Measurements from ENCODE around the gene NUDCD3. TPM values are rescaled to one million over a fixed set of nuclear protein-coding genes. Genes with fewer than 3 reads are reported as not detected.
"Not testable (repeated sequence)": the region's sequence is repeated elsewhere in the genome, so short reads cannot be mapped to it uniquely, and the experiment has no call there.

NUDCD3 gene
- total RNA-seq, 4 donors from 2014 or later: 28.5 to 115 (median 52.6) TPM

DNA sequence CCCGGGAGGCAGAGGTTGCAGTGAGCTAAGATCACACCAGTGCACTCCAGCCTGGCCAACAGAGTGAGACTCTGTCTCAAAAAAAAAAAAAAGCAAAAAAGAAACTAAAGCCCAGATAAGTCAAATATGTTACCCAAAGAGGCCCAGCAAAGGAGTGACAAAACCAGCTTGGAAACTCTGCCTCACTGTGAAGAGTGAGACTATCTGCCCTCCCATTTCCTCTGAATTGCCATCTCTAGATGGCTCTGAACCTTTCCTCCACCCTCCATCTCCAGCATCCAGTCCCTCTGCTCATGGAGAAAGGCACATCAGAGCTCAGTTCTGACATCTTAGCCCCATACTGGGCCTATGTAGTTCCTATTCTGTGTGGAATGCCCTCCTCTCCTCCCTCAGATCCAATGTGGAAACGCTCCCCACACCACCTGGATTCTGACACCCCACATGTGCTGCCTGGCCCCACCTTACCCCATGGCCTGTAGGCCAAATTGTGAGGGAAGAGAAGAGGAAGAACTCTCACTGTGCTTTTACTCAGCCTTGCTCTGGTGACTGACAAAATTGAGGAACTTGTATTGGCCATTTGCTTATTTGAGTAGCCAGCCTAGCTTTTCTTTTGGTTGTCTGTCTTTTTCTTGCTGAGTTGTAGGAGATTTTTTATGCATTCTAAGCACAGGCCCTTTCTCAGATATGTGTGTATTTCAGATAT, 18.0 kb upstream of the NUDCD3 start:
- TF ChIP-seq POLR2A (IDR thresholded peaks at IDR 0.05): no peak
- TF ChIP-seq, protein P1, sequence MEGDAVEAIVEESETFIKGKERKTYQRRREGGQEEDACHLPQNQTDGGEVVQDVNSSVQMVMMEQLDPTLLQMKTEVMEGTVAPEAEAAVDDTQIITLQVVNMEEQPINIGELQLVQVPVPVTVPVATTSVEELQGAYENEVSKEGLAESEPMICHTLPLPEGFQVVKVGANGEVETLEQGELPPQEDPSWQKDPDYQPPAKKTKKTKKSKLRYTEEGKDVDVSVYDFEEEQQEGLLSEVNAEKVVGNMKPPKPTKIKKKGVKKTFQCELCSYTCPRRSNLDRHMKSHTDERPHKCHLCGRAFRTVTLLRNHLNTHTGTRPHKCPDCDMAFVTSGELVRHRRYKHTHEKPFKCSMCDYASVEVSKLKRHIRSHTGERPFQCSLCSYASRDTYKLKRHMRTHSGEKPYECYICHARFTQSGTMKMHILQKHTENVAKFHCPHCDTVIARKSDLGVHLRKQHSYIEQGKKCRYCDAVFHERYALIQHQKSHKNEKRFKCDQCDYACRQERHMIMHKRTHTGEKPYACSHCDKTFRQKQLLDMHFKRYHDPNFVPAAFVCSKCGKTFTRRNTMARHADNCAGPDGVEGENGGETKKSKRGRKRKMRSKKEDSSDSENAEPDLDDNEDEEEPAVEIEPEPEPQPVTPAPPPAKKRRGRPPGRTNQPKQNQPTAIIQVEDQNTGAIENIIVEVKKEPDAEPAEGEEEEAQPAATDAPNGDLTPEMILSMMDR (IDR thresholded peaks at IDR 0.05): no peak
- H3K36me3 ChIP-seq: no peaks in the 10 kb centered on the region
- intact Hi-C loops (cut with DNase I; ENCODE audit: low total_unique reads): no loop called here
- DNase-seq: no peak
- H3K27me3 ChIP-seq: no peaks in the 10 kb centered on the region
- H3K9me3 ChIP-seq: no peaks in the 10 kb centered on the region
- H3K4me3 ChIP-seq: no peak overlapping the region
- no peak overlapping the region for H3K27ac ChIP-seq
- H3K4me1 ChIP-seq: no peaks in the 10 kb centered on the region

DNA sequence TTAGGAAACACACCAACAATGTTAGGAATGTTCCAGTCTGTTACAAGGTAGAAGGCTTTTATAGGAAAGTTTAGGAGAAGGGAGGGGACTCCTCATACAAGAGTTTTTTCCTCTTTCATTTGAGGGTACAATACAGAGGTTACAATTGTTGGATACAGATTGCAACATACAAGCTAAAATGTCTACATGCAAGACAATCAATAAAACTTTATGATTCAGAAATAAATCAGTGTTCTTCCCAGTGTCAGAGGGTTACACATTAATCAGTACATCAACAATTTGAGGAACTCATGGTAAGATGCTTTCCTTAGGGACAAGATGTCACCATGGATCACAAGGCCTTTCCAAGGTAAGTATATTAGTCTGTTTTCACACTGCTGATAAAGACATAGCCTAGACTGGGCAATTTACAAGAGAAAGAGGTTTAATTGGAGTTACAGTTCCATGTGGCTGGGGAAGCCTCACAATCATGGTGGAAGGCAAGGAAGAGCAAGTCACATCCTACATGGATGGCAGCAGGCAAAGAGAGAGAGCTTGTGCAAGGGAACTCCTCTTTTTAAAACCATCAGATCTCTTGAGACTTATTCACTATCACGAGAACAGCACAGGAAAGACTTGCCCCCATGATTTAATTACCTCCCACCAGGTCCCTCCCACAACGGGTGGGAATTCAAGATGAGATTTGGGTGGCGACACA, 16.3 kb upstream of the NUDCD3 start:
- intact Hi-C loops (cut with DNase I; ENCODE audit: low total_unique reads); H3K4me3 ChIP-seq; H3K4me1 ChIP-seq; DNase-seq; H3K9me3 ChIP-seq; H3K36me3 ChIP-seq; H3K27ac ChIP-seq; H3K27me3 ChIP-seq: not testable (repeated sequence)

DNA sequence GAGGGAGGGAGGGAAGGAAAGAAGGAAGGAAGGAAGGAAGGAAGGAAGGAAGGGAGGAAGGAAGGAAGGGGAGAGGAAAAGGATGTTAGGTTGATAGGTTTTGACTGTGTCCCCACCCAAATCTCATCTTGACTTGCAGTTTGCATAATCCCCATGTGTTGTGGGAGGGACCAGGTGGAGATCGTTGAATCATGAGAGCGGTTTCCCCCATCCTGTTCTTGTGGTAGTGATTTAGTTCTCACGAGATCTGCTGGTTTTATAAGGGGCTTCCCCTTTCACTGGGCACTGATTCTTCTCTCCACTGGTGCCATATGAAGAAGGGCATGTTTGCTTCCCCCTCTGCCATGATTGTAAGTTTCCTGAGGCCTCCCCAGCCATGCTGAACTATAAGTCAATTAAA, 15.1 kb upstream of the NUDCD3 start:
- Histone ChIP-seq H3K36me3 (no peaks in the 10 kb centered on the region), H3K9me3 (no peaks in the 10 kb centered on the region), H3K27me3 (no peaks in the 10 kb centered on the region), H3K4me3 (no peak overlapping the region), H3K4me1 (no peaks in the 10 kb centered on the region), H3K27ac (no peak overlapping the region)
- DNase-seq: no peak
- TF ChIP-seq, protein P1 (IDR thresholded peaks at IDR 0.05): no peak
- no peak for TF ChIP-seq POLR2A (IDR thresholded peaks at IDR 0.05)
- intact Hi-C loops (cut with DNase I; ENCODE audit: low total_unique reads): no loop called here

DNA sequence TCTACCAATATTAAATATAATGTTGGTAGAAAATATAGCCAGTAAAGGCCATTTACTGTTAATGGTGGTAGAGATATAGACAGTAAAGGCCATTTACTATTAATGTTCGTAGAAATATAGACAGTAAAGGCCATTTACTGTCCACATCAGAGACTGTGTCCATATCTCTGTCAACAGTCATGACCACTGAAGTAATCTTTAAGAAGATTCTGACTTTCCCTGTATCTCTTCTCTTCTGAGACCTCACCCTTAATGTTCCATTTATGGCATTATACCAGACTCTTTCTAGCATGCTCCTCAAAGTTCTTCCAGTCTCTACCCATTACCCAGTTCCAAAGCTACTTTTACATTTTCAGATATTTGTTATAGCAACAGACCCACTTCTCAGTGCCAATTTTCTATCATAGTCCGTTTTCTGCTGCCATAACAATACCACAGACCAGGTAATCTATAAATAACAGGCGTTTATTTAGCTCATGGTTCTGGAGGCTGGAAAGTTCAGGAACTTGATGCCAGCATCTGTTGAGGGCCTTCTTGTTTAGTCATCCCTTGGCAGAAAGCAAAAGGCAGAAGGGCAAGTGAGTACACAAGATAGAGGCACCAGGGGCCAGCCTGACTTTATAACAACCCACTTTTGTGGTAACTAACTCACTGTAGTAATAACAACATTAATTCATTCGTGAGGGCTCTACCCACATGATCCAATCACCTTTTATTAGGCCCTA, 7.9 kb upstream of the NUDCD3 start:
- TF ChIP-seq POLR2A (IDR thresholded peaks at IDR 0.05): no peak
- TF ChIP-seq, protein P1 (IDR thresholded peaks at IDR 0.05): no peak
- DNase-seq: no peak
- intact Hi-C loops (cut with DNase I; ENCODE audit: low total_unique reads): no loop called here
- no peaks in the 10 kb centered on the region for H3K27me3 ChIP-seq
- no peak overlapping the region for H3K4me3 ChIP-seq
- H3K27ac ChIP-seq: no peak overlapping the region
- H3K36me3 ChIP-seq: no peaks in the 10 kb centered on the region
- no peaks in the 10 kb centered on the region for H3K9me3 ChIP-seq
- no peaks in the 10 kb centered on the region for H3K4me1 ChIP-seq

DNA sequence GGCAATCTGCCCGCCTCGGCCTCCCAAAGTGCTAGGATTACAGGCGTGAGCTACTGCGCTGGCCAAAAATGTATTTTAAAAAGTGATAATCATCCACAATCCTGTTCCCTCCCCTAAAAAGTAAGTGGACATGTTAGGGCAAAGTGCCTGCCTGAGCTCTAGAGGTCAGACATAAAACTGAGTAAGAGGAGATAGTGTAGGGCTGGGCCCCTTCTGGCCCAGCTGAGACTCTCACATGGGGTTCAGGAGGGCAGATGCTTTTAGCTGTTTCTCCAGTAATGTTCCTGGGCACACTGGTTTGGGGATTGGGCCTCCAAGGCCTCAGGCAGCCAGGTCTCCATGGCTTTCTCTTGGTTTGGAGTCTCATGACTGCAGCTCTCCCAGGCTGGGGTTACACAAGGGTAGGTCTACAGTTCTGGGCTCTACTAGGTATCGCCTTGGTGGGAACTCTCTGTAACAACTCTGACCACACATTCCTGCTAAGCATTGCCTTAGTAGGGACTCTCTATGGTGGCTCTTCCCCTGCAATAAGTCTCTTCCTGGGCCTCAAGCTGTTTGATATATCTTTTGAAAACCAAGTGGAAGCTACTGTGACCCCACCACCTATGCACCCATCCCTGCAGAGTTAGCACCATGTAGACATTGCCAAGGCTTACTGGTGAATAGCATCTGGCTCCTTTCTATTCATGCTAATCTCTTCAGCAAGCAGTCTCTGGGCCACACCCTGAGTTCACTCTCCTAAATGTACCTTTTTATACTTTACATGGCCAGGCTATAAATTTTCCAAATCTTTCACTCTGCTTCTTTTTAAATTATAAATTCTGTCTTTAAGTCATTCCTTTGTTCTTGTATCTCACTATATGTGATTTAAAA, 6.9 kb upstream of the NUDCD3 start:
- H3K9me3 ChIP-seq: no peaks in the 10 kb centered on the region
- H3K4me1 ChIP-seq: no peaks in the 10 kb centered on the region
- no peak overlapping the region for H3K4me3 ChIP-seq
- TF ChIP-seq, protein P1 (IDR thresholded peaks at IDR 0.05): no peak
- TF ChIP-seq POLR2A (IDR thresholded peaks at IDR 0.05): no peak
- H3K27me3 ChIP-seq: no peaks in the 10 kb centered on the region
- DNase-seq: no peak
- intact Hi-C loops (cut with DNase I; ENCODE audit: low total_unique reads): no loop called here
- H3K36me3 ChIP-seq: no peaks in the 10 kb centered on the region
- no peak overlapping the region for H3K27ac ChIP-seq

Measured in uterus (tissue), 4 donors.